ENCODE measurements around the gene BHMT2.

The BHMT2 gene

GRCh38 chr5:79074641-79075040, 5.1 kb downstream of the BHMT2 start:
- DNase-seq, result no peak

GRCh38 chr5:79075646-79076426, 6.3 kb downstream of the BHMT2 start:
- DNase-seq, result no peak

- no peak for DNase-seq
These were observed 7.3 kb downstream of the BHMT2 start for GRCh38 chr5:79076819-79077218.

- DNase-seq, result no peak
These were observed 8.3 kb downstream of the BHMT2 start for GRCh38 chr5:79077680-79078365.

GRCh38 chr5:79080804-79081203, 11.2 kb downstream of the BHMT2 start:
- no peak for DNase-seq

GRCh38 chr5:79081779-79082178, 12.2 kb downstream of the BHMT2 start:
- no peak for DNase-seq

- DNase-seq, result no peak
These were observed 16.5 kb downstream of the BHMT2 start for GRCh38 chr5:79086116-79086515.

- no peak for DNase-seq
These were observed 18.9 kb downstream of the BHMT2 start for GRCh38 chr5:79088507-79088906.

GRCh38 chr5:79091064-79091463, 21.5 kb downstream of the BHMT2 start:
- no peak for DNase-seq

- no peak for DNase-seq
These were observed 24.2 kb downstream of the BHMT2 start for GRCh38 chr5:79093762-79094161.

- DNase-seq, result no peak
These were observed 36.3 kb downstream of the BHMT2 start for GRCh38 chr5:79105868-79106267.

- DNase-seq, result no peak
These were observed 37.6 kb downstream of the BHMT2 start for GRCh38 chr5:79107020-79107796.

- DNase-seq, result no peak
These were observed 38.5 kb downstream of the BHMT2 start for GRCh38 chr5:79108086-79108485.

- DNase-seq, result no peak
These were observed 39.2 kb downstream of the BHMT2 start for GRCh38 chr5:79108792-79109191.

- DNase-seq, result peak; percentile 40
These were observed 40.2 kb downstream of the BHMT2 start for GRCh38 chr5:79109527-79110492.

- DNase-seq, result no peak
These were observed 41.9 kb downstream of the BHMT2 start, which contains the start of gene BHMT for GRCh38 chr5:79111387-79111959. TSS of gene BHMT (plus strand) at chr5:79111809. CDS start at chr5:79111886, 77 bp downstream.

- DNase-seq, result no peak
These were observed 42.6 kb downstream of the BHMT2 start for GRCh38 chr5:79111960-79112702.

GRCh38 chr5:79112703-79113058, 43.1 kb downstream of the BHMT2 start:
- no peak for DNase-seq

GRCh38 chr5:79119486-79119885, 49.9 kb downstream of the BHMT2 start:
- no peak for DNase-seq

- no peak for DNase-seq
These were observed 50.7 kb downstream of the BHMT2 start for GRCh38 chr5:79120221-79120620.

GRCh38 chr5:79122973-79123372, 53.4 kb downstream of the BHMT2 start:
- no peak for DNase-seq

Data from CD4-positive, alpha-beta T cell treated with Interleukin-6 for 4 hours (primary cell).